Dedifferentiated amniotic fluid mesenchymal stem cell (primary cell): ENCODE data around the gene FNDC4.
"Not testable (repeated sequence)": the region's sequence is repeated elsewhere in the genome, so short reads cannot be mapped to it uniquely, and the experiment has no call there.

ENCODE experiments used
- DNase-seq: peaks from one replicate; pipeline ENCODE4 v3.0.0-alpha.2; 2016; ENCODE audit errors: extremely low spot score

Gene FNDC4

GRCh38 chr2:27494944-27495554 lies at the start of gene FNDC4:
Gene FNDC4, minus strand, starts transcription at chr2:27495200. Its CDS starts 521 bp downstream, at chr2:27494679.
- DNase-seq = no peak

- DNase-seq = no peak
These were observed 49.3 kb upstream of the FNDC4 start for GRCh38 chr2:27544143-27544821.

GRCh38 chr2:27539649-27540048 lies 44.6 kb upstream of the FNDC4 start:
- not testable (repeated sequence) for DNase-seq

GRCh38 chr2:27538839-27539450 lies 43.9 kb upstream of the FNDC4 start:
- not testable (repeated sequence) for DNase-seq

- no peak for DNase-seq
These were observed 42.3 kb upstream of the FNDC4 start for GRCh38 chr2:27537287-27537686.

- no peak for DNase-seq
These were observed 37.0 kb upstream of the FNDC4 start for GRCh38 chr2:27531983-27532382.

GRCh38 chr2:27527182-27527581 lies 32.2 kb upstream of the FNDC4 start:
- no peak for DNase-seq

GRCh38 chr2:27522400-27522945 lies 27.5 kb upstream of the FNDC4 start:
- no peak for DNase-seq

GRCh38 chr2:27520316-27520715 lies 25.3 kb upstream of the FNDC4 start:
- no peak for DNase-seq

- no peak for DNase-seq
These were observed 23.7 kb upstream of the FNDC4 start for GRCh38 chr2:27518782-27519113.

GRCh38 chr2:27518113-27518781 lies 23.2 kb upstream of the FNDC4 start:
- DNase-seq = no peak

GRCh38 chr2:27509326-27509725 lies 14.3 kb upstream of the FNDC4 start:
- DNase-seq = peak; percentile 31

- DNase-seq = no peak
These were observed 12.3 kb upstream of the FNDC4 start for GRCh38 chr2:27507293-27507692.

- DNase-seq = no peak
These were observed 11.6 kb upstream of the FNDC4 start for GRCh38 chr2:27506587-27506986.

- no peak for DNase-seq
These were observed 7.1 kb upstream of the FNDC4 start for GRCh38 chr2:27502142-27502541.

GRCh38 chr2:27501042-27501441 lies 6.0 kb upstream of the FNDC4 start:
- DNase-seq = no peak

GRCh38 chr2:27498975-27499374 lies 4.0 kb upstream of the FNDC4 start:
- no peak for DNase-seq

GRCh38 chr2:27497288-27497627 lies 2.3 kb upstream of the FNDC4 start:
- DNase-seq = no peak

- DNase-seq = no peak
These were observed 1.6 kb upstream of the FNDC4 start, which contains the start of gene GCKR for GRCh38 chr2:27496357-27497287. Gene GCKR, plus strand, starts transcription at chr2:27496839. Its CDS starts 66 bp downstream, at chr2:27496905.

GRCh38 chr2:27495840-27496356 lies 898 bp upstream of the FNDC4 start:
- no peak for DNase-seq

- DNase-seq = no peak
These were observed 586 bp downstream of the FNDC4 start for GRCh38 chr2:27494284-27494943.
